ENCODE measurements around the gene GLRB.
"Not testable (repeated sequence)": the region's sequence is repeated elsewhere in the genome, so short reads cannot be mapped to it uniquely, and the experiment has no call there.

GLRB gene

DNA sequence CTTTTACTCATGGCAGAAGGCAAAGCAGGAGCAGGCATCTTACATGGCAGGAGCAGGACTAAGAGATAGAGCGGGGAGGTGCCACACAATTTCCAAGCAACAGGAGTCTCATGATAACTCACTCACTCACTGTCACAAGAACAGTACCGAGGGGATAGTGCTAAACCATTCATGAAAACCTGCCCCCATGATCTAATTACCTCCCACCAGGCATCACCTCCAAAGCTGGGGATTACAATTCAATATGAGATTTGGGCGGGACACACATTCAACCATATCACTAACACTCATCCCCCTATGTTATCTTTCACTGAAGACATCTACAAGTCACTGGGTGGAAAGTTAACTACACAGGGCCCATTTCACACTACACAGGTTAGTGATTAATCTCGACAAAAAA, 25.4 kb upstream of the GLRB start:
- no peak for DNase-seq (ENCODE audit: low spot score)
- TF ChIP-seq, protein P1, sequence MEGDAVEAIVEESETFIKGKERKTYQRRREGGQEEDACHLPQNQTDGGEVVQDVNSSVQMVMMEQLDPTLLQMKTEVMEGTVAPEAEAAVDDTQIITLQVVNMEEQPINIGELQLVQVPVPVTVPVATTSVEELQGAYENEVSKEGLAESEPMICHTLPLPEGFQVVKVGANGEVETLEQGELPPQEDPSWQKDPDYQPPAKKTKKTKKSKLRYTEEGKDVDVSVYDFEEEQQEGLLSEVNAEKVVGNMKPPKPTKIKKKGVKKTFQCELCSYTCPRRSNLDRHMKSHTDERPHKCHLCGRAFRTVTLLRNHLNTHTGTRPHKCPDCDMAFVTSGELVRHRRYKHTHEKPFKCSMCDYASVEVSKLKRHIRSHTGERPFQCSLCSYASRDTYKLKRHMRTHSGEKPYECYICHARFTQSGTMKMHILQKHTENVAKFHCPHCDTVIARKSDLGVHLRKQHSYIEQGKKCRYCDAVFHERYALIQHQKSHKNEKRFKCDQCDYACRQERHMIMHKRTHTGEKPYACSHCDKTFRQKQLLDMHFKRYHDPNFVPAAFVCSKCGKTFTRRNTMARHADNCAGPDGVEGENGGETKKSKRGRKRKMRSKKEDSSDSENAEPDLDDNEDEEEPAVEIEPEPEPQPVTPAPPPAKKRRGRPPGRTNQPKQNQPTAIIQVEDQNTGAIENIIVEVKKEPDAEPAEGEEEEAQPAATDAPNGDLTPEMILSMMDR (IDR thresholded peaks at IDR 0.05; ENCODE audit: borderline replicate concordance, control extremely low read depth, extremely low read depth, insufficient read depth, missing control alignments): no peak
- in situ Hi-C loops (cut with MboI; ENCODE audit: low sequenced_read_pairs, unreplicated experiment): no loop called here

DNA sequence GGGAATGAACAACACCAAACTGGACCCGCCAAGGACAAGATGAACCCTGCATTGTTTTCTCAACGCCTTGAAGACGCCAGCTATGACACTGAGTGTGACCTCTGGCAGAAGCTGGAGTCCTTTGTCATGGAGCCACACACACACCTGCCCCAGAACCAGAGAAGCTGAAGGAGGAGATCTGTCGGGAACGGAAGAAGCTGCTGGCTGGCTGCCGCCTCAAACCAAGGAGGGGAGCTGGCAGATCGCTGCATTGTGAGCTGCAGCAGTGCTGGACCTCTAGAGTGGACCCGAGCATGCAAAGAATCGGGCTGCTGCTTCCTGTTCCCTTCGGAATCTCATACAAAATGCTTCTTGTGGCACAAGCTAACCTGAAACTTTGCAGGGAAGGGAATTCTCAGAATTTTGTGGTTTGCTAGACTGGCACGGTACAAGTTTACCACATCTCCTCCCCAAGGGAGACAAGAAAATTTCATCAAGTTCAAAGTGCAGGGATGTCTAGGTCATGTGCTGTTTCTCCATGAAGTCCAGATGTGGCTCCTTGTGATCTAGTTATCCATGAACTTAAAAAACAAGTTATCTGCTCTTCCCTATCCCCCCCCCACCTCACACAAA, 23.4 kb upstream of the GLRB start:
- TF ChIP-seq, protein P1 (IDR thresholded peaks at IDR 0.05; ENCODE audit: borderline replicate concordance, control extremely low read depth, extremely low read depth, insufficient read depth, missing control alignments): no peak
- in situ Hi-C loops (cut with MboI; ENCODE audit: low sequenced_read_pairs, unreplicated experiment): no loop called here
- no peak for DNase-seq (ENCODE audit: low spot score)

DNA sequence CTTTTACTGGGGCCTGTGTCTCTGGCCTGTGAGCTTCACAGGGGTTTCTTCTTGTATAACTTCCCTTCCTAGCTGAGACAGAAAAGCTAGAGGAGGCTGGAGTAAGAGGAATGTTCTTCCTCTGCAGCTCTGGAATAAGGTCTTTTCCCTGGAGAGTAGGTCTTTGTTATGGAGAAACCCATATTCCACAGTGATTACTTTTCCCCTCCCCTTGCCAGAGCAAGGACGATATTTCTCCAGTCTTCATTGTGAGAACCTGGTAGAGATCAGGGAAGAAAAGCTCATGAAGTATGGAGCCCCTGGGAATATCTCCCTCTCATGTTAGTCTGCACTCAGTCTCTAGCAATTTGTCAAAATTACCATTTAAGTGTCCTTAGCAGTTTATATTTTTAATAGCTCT, 18.7 kb upstream of the GLRB start:
- TF ChIP-seq, protein P1 (IDR thresholded peaks at IDR 0.05; ENCODE audit: borderline replicate concordance, control extremely low read depth, extremely low read depth, insufficient read depth, missing control alignments): no peak
- DNase-seq (ENCODE audit: low spot score): no peak
- in situ Hi-C loops (cut with MboI; ENCODE audit: low sequenced_read_pairs, unreplicated experiment): no loop called here

DNA sequence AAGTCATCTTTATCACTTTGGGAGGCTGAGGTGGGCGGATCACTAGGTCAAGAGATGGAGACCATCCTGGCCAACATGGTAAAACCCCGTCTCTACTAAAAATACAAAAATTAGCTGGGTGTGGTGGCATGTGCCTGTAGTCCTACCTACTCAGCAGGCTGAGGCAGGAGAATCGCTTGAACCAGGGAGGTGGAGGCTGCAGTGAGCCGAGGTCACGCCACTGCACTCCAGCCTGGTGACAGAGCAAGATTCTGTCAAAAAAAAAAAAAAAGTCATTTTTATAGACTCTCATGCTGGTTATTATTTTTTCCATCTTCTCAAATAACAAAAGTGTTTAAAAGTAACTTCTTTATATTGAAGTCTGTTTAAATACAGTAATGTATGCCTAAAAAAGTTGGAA, 17.1 kb upstream of the GLRB start:
- in situ Hi-C loops (cut with MboI; ENCODE audit: low sequenced_read_pairs, unreplicated experiment): not testable (repeated sequence)

DNA sequence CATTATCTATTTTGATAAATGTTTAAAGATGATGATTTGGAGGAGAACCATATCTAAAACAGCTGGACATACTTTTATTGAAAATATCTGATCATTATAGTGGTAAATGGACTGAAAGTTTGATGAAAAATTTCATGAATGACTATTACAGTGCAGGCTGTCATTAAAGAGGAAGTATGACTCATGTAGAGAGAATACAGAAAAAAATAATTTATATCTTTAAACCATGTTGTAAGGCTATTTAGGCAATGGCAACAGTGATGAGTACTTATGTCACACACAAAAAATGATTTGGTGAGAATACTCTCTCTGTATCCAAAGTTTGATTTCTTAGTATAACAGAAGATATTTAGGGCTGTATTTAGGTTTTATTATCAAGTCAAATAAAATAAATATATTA, 3.9 kb upstream of the GLRB start:
- TF ChIP-seq, protein P1 (IDR thresholded peaks at IDR 0.05; ENCODE audit: borderline replicate concordance, control extremely low read depth, extremely low read depth, insufficient read depth, missing control alignments): no peak
- DNase-seq (ENCODE audit: low spot score): no peak
- in situ Hi-C loops (cut with MboI; ENCODE audit: low sequenced_read_pairs, unreplicated experiment): no loop called here

More for the DNA sequence above, 17.1 kb upstream of the GLRB start:
- not testable (repeated sequence) for DNase-seq (ENCODE audit: low spot score)

DNA sequence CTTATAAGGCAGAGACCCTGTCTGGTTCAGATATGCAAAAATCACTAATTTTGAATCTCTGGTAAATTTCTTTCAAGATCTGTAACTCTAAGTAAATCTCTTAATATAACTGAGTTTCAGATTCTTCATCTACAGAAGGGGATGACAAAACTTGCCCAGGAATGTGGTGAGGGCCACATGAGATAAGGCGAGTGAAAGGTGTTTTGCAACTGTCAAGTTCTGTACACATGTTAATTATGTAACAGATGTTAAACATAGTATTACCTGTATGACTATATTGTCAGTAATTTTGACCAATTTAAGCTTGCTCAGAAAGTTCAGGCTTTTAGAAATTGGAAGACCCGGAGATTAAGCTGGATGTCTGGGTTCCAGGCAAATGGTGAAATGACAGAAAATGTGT, 549 bp upstream of the GLRB start:
- TF ChIP-seq, protein P1 (IDR thresholded peaks at IDR 0.05; ENCODE audit: borderline replicate concordance, control extremely low read depth, extremely low read depth, insufficient read depth, missing control alignments): no peak
- DNase-seq (ENCODE audit: low spot score): no peak
- in situ Hi-C loops (cut with MboI; ENCODE audit: low sequenced_read_pairs, unreplicated experiment): no loop called here

DNA sequence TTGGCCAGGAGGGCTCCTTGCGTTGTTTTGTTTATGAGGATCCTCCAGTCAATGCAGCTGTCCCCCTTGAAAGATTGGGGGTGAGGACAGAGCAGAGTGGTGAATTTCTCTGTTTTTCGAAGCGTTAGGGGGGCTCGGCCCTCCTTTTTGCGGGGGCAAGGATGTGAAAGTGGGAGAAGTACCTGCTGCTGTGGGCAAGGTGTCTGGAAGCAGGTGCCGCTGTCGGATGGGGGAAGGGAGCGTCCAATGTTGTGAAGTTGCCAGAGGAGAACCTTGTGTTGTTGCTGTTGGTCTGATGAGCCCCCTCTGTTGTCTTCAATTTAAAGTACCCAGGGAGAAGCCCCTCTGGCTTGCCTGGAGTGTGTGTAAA, 613 bp downstream of the GLRB start:
- TF ChIP-seq, protein P1 (IDR thresholded peaks at IDR 0.05; ENCODE audit: borderline replicate concordance, control extremely low read depth, extremely low read depth, insufficient read depth, missing control alignments): no peak
- in situ Hi-C loops (cut with MboI; ENCODE audit: low sequenced_read_pairs, unreplicated experiment): no loop called here
- DNase-seq (ENCODE audit: low spot score): peak; percentile 8

Data from GM13976 (cell line).